HG02571 (cell line): ENCODE data around the gene ERN2.
"Not testable (repeated sequence)": the region's sequence is repeated elsewhere in the genome, so short reads cannot be mapped to it uniquely, and the experiment has no call there.

Source experiments
- ATAC-seq: cut with Tn5 transposase; IDR thresholded peaks from one replicate; pipeline ENCODE4 v1.9.1; 2021; ENCODE audit warnings: mild to moderate bottlenecking, moderate library complexity; ENCODE audit not compliant: unreplicated experiment

ERN2 gene

GRCh38 chr16:23712976-23713375 lies at the start of gene ERN2:
Gene ERN2 (minus strand): TSS chr16:23713222. CDS start chr16:23713187, 35 bp downstream.
- ATAC-seq = no peak

DNA sequence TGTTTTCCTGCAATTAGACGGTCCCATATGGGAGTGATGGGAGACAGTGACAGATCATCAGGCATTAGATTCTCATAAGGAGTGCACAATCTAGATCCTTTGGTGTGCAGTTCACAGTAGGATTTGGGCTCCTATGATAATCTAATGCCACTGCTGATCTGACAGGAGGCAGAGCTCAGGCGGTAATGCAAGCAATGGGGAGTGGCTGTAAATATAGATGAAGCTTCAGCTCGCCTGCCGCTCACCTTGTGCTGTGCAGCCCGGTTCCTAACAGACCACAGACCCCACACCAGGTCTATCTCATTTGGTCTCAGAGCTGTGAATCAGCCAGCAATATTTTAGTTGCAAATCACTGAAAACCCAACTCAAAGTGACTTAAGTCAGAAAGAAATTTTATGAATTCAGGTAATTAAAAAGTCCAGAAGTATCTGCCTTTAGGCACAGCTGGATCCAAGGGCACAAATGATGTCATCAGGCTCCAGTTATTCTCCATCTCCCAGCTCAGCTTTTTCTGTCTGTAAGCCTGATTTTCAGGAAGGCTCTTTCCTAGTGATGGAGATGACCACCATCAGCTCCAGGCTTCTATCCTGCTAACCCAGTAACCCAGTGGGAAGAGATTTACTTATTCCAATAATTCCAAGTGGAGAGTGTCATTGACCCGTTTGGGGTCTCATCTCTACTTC lies 45.1 kb upstream of the ERN2 start:
- no peak for ATAC-seq

DNA sequence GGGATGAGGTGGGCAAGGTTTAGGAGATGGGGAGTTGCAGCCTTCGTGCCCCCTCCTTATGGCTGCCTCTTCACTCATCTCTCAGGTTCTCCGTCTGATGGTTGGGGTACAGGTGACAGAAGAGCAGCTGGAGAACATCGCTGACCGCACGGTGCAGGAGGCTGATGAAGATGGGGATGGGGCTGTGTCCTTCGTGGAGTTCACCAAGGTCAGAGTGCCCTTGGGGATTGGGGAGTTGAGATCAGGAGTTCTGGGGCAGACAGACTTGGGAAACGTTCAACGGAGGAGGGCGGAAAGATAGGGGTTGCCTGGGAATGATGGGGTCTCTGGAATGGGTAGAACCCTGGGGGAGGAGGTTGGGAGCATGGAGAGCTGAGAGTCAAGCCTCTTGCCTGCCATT lies 44.1 kb upstream of the ERN2 start:
- ATAC-seq = no peak

DNA sequence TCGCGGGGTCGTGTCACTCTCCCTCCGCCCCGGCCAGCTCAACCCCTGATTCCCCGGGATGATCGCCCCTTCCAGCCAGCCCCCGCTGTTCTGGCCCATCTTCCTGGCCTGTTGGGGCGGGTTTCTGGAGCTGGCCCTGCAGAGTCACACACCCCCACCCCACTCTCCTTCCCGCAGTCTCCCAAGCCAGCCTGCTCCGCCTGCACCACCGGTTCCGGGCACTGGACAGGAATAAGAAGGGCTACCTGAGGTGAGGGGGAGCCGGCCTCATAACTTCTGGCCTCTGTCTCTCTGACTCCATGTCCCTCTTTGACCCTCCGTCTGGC lies 42.4 kb upstream of the ERN2 start:
- no peak for ATAC-seq

DNA sequence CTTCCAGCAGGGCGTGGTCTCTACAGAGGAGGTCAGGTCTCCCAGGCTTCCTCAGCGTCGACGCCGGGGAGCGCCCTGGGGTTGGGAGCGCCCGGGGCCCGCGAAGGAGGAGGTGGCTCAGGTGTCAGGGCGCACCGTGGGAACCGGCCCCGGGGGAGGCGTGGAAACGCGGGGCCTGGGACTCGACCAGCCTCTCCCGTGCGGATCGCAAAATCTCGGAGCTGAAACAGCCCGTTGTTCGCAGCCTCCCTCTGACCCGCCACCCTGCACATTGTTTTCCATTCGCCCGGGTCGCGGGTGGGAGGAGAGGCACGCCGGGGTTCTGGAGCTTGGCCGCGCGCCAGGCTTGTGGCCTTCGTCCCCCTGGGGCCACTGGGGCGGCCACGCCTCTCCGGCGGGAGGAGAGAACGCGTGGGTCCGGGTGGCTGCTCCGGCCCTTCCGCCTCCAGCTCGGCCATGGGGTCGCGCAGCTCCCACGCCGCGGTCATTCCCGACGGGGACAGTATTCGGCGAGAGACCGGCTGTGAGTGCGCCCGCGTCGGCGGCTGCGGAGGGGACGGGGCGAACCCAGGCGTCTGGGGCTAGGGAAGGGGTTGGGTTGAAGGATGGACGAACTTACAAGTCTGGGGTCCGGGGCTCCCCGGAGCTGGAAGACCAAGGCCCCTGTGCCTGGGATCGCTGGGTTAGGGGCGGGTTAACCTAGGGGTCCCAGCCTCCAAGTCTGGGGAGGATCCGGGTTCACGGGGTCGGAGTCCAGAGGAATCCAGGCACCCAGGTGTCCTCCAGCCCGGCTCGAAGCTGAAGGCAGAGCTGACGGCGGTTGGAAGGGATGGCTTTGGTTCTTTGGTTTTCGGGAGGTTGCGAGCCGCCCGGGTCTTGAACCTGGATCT lies 41.8 kb upstream of the ERN2 start, which contains the start of gene CHP2:
CHP2 (plus strand) TSS at position 433 of the 890 bp plus-strand sequence; CDS start at position 457, 24 bp downstream.
- no peak for ATAC-seq

- ATAC-seq = no peak
These were observed 41.0 kb upstream of the ERN2 start for GRCh38 chr16:23753908-23754593.

GRCh38 chr16:23751053-23751452 lies 38.0 kb upstream of the ERN2 start:
- not testable (repeated sequence) for ATAC-seq

DNA sequence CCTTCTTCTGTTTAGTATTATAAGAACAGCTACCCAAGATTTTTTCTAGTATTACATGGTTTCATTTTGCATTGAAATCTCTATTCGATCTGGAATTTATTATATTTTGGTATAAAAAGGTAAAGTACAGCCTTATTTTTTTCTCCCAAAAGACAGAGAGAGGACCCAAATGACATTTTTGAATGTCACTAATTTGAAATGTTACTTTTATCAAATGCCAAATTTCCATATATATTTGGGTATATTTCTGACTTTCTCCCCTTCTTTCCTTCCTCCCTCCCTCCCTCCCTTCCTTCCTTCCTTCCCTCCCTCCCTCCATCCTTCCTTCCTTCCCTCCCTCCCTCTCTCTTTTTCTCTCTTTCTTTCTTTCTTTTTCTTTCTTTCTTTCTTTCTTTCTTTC lies 35.6 kb upstream of the ERN2 start:
- ATAC-seq = no peak

- ATAC-seq = no peak
These were observed 32.2 kb upstream of the ERN2 start for GRCh38 chr16:23745263-23745662.

GRCh38 chr16:23742766-23743165 lies 29.7 kb upstream of the ERN2 start:
- ATAC-seq = no peak

- no peak for ATAC-seq
These were observed 28.8 kb upstream of the ERN2 start for GRCh38 chr16:23741675-23742303.

- no peak for ATAC-seq
These were observed 26.5 kb upstream of the ERN2 start for GRCh38 chr16:23739516-23739915.

- not testable (repeated sequence) for ATAC-seq
These were observed 24.5 kb upstream of the ERN2 start for GRCh38 chr16:23737423-23738028.

- no peak for ATAC-seq
These were observed 21.3 kb upstream of the ERN2 start for GRCh38 chr16:23734176-23734893.

DNA sequence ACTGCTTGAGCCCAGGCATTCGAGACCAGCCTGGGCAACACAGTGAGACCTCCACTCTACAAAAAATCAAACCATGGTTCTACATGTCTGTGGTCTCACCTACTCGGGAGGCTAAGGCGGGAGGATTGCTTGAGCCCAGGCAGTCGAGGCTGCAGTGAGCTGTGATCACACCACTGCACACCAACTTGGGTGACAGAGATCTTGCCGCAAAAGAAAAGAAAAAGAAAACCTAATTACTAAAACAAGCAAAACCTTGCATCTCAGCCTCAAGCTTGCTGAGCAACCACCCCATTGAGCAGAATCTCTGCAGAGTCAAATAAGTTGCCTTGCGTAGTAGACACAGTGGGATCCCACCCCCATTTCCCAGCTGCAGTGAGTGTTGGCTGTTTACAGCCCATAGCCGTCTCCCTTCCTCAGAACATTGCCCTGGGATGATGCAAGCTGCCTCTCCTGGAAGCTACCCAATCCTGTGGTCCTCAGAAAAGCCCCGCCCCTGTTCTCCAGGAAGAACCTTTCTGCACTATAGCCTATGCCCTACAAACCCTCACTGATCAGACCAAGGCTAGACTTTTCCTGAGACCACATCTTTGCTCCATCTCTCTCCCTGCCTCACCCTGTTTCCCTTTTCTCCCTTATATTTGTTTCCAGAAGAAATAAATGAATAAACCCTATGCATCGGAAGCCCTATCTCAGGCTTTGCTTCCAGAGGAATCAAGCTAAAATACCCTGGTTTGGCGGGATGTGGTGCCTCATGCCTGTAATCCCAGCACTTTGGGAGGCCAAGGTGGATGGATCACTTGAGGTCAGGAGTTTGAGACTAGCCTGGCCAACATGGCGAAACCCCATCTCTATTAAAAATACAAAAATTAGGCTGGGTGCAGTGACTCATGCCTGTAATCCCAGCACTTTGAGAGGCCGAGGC lies 16.7 kb upstream of the ERN2 start:
- no peak for ATAC-seq

DNA sequence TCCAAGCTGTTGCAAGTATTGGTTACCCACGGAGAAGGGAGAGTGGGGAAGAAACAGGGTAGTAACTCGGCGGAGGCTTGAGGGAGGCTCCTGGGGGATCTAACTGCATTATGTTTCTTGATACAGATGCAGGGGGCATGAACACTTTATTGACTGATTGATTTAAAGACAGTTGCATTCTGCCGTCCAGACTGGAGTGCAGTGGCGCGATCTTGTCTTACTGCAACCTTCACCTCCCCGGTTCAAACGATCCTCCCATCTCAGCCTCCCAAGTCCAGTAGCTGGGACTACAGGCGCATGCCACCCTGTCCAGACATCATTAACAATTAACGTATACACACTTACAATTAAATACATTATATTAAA lies 15.1 kb upstream of the ERN2 start:
- no peak for ATAC-seq

DNA sequence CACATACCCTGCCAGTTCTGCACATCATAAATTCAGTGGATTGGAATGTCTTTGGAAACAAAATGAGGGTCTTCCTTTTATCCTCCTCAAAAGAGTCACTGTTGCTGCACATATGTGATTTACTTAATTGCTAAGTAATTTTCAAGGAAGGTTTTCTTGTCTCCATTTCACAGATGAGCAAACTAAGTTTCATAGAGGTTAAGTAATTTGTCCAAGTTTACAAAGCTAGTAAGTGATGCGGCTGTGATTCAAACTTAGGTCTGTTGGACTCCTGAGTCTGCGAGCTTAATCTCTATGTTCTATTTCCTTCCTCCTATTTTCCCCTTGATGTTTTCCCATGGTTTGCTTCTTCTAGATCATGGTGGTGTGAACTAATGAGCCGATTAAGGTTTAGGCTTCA lies 13.7 kb upstream of the ERN2 start:
- ATAC-seq = no peak

DNA sequence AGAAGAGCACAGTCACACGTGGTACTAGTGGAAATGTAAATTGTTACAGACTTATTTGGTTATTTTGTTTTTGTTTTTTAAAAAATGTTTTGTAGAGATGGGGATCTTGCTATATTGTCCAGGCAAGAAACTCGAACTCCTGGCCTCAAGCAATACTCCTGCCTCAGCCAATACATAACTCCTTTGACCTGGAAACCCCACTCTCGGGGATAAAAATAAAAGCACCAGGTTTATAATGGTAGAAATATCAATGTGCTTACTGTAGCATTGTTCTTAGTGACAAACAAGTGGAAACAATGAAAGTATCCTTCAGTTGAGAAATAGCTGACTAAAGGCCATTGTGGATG lies 11.7 kb upstream of the ERN2 start:
- ATAC-seq = no peak

DNA sequence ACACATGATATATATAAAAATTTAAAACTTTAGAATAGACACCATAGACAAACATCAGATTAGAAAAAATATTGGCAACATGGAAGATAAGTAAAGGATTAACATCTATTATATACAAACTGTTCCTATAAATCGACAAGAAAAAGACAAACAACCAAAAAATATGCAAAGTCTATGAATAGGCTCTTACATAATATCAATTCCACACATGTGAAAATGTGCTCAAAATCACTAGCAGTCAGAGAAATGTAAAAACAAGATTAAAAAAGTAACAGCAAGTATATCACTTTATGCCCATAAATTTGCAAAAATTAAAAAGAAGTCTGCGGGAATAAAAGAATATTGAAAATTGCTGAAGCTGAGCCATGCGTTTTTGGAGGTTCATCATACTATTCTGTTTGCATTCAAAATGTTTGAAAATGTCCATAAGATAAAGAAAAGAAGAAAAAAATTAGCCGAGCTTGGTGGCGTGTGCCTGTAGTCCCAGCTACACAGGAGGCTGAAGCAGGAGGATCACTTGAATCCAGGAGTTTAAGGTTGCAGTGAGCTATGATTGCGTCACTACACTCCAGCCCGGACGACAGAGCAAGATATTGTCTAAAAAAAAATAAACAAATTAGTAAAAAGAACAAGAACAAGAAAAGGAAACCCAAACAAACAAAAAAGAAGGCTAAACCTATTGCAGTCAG lies 11.2 kb upstream of the ERN2 start:
- ATAC-seq = no peak
